Measurements from ENCODE around the gene NEMF. TPM values are rescaled to one million over a fixed set of nuclear protein-coding genes. Genes with fewer than 3 reads are reported as not detected.

Gene NEMF
- total RNA-seq, 1 donor from 2014 or later = 61.5 TPM

DNA sequence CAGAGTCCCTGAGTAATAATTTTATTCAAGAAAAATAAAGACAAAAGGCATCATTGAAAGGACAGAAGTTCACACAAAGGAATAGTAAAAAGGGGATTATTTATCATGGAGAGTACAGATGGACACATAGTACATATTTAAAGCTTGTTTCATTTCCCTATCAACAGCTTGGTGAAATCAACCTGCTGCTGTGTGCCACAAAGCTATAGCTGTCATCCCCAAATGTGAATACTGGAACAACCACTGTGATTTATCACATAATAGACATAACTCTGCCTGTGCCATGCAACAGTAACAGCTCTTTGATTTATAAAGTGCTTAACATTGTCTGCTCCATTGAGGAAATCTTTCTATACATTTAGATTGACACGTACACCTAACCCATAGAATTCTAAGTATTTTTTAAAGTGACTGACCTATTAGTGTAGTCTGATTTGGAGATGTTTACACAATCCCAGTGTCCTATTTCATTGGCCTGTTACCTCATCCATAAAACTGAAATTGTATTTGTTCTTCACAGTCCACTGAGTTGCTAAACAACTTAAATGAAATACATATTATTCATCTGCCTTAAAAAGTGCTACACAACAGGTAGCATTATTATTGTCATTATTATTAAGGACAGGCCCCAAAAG, 3.3 kb downstream of the NEMF start:
- peaks cover 24% of the 10 kb centered on the region for H3K36me3 ChIP-seq (ENCODE audit: insufficient read depth, low read length)
- no peaks in the 10 kb centered on the region for H3K27me3 ChIP-seq (ENCODE audit: insufficient read depth, low read length)
- H2AFZ ChIP-seq (ENCODE audit: low read depth, low read length) = no peak overlapping the region
- no peak for TF ChIP-seq EZH2 (IDR thresholded peaks at IDR 0.05; ENCODE audit: insufficient read depth, low read length)
- TF ChIP-seq, protein P1, sequence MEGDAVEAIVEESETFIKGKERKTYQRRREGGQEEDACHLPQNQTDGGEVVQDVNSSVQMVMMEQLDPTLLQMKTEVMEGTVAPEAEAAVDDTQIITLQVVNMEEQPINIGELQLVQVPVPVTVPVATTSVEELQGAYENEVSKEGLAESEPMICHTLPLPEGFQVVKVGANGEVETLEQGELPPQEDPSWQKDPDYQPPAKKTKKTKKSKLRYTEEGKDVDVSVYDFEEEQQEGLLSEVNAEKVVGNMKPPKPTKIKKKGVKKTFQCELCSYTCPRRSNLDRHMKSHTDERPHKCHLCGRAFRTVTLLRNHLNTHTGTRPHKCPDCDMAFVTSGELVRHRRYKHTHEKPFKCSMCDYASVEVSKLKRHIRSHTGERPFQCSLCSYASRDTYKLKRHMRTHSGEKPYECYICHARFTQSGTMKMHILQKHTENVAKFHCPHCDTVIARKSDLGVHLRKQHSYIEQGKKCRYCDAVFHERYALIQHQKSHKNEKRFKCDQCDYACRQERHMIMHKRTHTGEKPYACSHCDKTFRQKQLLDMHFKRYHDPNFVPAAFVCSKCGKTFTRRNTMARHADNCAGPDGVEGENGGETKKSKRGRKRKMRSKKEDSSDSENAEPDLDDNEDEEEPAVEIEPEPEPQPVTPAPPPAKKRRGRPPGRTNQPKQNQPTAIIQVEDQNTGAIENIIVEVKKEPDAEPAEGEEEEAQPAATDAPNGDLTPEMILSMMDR (IDR thresholded peaks at IDR 0.05; ENCODE audit: insufficient read depth, low read depth, low read length) = no peak
- no peaks in the 10 kb centered on the region for H3K4me1 Mint-ChIP-seq (ENCODE audit: low read depth, unreplicated experiment)
- no peak overlapping the region for H3K4me3 ChIP-seq (ENCODE audit: insufficient read depth, low read depth, low read length)
- H3K9ac ChIP-seq (ENCODE audit: low read length) = no peak overlapping the region
- FAIRE-seq (no peak), DNase-seq (ENCODE audit: low read depth) (no peak)
- no peak overlapping the region for H3K27ac Mint-ChIP-seq (ENCODE audit: unreplicated experiment)
- no peak overlapping the region for H3K4me3 Mint-ChIP-seq (ENCODE audit: unreplicated experiment)
- no peaks in the 10 kb centered on the region for H3K9me3 ChIP-seq (ENCODE audit: insufficient read depth, low read depth, low read length)
- H3K79me2 ChIP-seq (ENCODE audit: insufficient read depth, low read length) = peaks cover 54% of the 10 kb centered on the region
- no peak overlapping the region for H3K27ac ChIP-seq (ENCODE audit: low read depth, low read length)
- H3K36me3 Mint-ChIP-seq (ENCODE audit: low read depth, unreplicated experiment) = peaks cover 5% of the 10 kb centered on the region
- no peaks in the 10 kb centered on the region for H3K9me3 Mint-ChIP-seq (ENCODE audit: unreplicated experiment)
- H4K20me1 ChIP-seq (ENCODE audit: insufficient read depth, low read length) = peaks cover 7% of the 10 kb centered on the region
- H3K4me1 ChIP-seq (ENCODE audit: insufficient read depth, low read length) = no peaks in the 10 kb centered on the region
- no peak overlapping the region for H3K4me2 ChIP-seq (ENCODE audit: low read length)
- no peaks in the 10 kb centered on the region for H3K27me3 Mint-ChIP-seq (ENCODE audit: low read depth, unreplicated experiment)

DNA sequence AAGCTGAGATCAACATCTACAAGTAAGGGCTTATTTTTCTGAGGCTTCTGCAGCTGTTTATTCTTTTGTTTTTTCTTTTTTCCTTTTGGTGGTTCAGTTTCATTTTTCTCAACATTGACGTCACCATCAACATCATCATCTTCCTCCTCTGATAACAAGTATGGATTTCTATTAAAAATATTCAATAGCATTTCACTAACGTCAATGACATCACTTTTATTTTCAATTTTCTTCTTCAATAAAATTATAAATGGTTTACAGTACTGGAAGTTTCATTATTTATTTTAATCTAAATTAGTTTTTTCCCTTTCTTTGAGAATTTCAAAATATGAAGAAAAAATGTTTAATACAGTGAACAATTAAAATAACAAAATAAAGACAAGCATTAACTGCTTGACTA, 23.9 kb downstream of the NEMF start:
- DNase-seq (ENCODE audit: low read depth) (no peak), FAIRE-seq (no peak)

DNA sequence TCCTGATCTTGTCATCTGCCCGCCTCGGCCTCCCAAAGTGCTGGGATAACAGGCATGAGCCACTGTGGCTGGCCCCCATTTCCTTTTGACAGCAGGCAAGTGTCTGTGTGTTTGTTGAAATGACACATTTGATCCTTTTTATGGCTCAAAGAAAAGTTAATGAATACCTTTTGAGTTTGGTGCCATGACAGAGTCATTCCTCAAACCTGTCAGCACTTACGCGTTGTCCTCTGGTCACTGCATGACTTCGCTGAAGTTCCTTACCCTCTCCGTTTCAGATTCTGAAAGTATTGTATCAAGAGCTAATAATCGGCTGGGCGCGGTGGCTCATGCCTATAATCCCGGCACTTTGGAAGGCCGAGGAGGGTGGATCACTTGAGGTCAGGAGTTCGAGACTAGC, 32.4 kb downstream of the NEMF start:
- Mint-ChIP-seq H3K36me3 (ENCODE audit: low read depth, unreplicated experiment) (peaks cover 39% of the 10 kb centered on the region), H3K9me3 (ENCODE audit: unreplicated experiment) (no peaks in the 10 kb centered on the region), H3K4me3 (ENCODE audit: unreplicated experiment) (no peak overlapping the region), H3K4me1 (ENCODE audit: low read depth, unreplicated experiment) (no peaks in the 10 kb centered on the region), H3K27ac (ENCODE audit: unreplicated experiment) (no peak overlapping the region), H3K27me3 (ENCODE audit: low read depth, unreplicated experiment) (no peaks in the 10 kb centered on the region)
- Histone ChIP-seq H3K79me2 (ENCODE audit: insufficient read depth, low read length) (no peaks in the 10 kb centered on the region), H3K9ac (ENCODE audit: low read length) (no peak overlapping the region), H3K4me2 (ENCODE audit: low read length) (no peak overlapping the region), H3K27me3 (ENCODE audit: insufficient read depth, low read length) (no peaks in the 10 kb centered on the region), H2AFZ (ENCODE audit: low read depth, low read length) (no peak overlapping the region), H4K20me1 (ENCODE audit: insufficient read depth, low read length) (no peaks in the 10 kb centered on the region), H3K4me1 (ENCODE audit: insufficient read depth, low read length) (no peaks in the 10 kb centered on the region), H3K27ac (ENCODE audit: low read depth, low read length) (no peak overlapping the region), H3K36me3 (ENCODE audit: insufficient read depth, low read length) (peaks cover 45% of the 10 kb centered on the region), H3K9me3 (ENCODE audit: insufficient read depth, low read depth, low read length) (no peaks in the 10 kb centered on the region), H3K4me3 (ENCODE audit: insufficient read depth, low read depth, low read length) (no peak overlapping the region)
- TF ChIP-seq, protein P1 (IDR thresholded peaks at IDR 0.05; ENCODE audit: insufficient read depth, low read depth, low read length) = no peak
- TF ChIP-seq EZH2 (IDR thresholded peaks at IDR 0.05; ENCODE audit: insufficient read depth, low read length) = no peak
- DNase-seq (ENCODE audit: low read depth) = no peak
- no peak for FAIRE-seq

More for the DNA sequence above, 23.9 kb downstream of the NEMF start:
- Histone ChIP-seq H3K27me3 (ENCODE audit: insufficient read depth, low read length) (no peaks in the 10 kb centered on the region), H3K9ac (ENCODE audit: low read length) (no peak overlapping the region), H3K79me2 (ENCODE audit: insufficient read depth, low read length) (peaks cover 3% of the 10 kb centered on the region), H3K4me1 (ENCODE audit: insufficient read depth, low read length) (no peaks in the 10 kb centered on the region), H3K9me3 (ENCODE audit: insufficient read depth, low read depth, low read length) (no peaks in the 10 kb centered on the region), H2AFZ (ENCODE audit: low read depth, low read length) (no peak overlapping the region), H3K4me3 (ENCODE audit: insufficient read depth, low read depth, low read length) (no peak overlapping the region), H4K20me1 (ENCODE audit: insufficient read depth, low read length) (peaks cover 7% of the 10 kb centered on the region), H3K27ac (ENCODE audit: low read depth, low read length) (no peak overlapping the region), H3K4me2 (ENCODE audit: low read length) (no peak overlapping the region), H3K36me3 (ENCODE audit: insufficient read depth, low read length) (peaks cover 72% of the 10 kb centered on the region)
- H3K27ac Mint-ChIP-seq (ENCODE audit: unreplicated experiment) = no peak overlapping the region
- no peak overlapping the region for H3K4me3 Mint-ChIP-seq (ENCODE audit: unreplicated experiment)
- no peaks in the 10 kb centered on the region for H3K9me3 Mint-ChIP-seq (ENCODE audit: unreplicated experiment)
- TF ChIP-seq, protein P1 (IDR thresholded peaks at IDR 0.05; ENCODE audit: insufficient read depth, low read depth, low read length) = no peak
- no peak for TF ChIP-seq EZH2 (IDR thresholded peaks at IDR 0.05; ENCODE audit: insufficient read depth, low read length)
- no peaks in the 10 kb centered on the region for H3K27me3 Mint-ChIP-seq (ENCODE audit: low read depth, unreplicated experiment)
- H3K36me3 Mint-ChIP-seq (ENCODE audit: low read depth, unreplicated experiment) = peaks cover 12% of the 10 kb centered on the region
- no peaks in the 10 kb centered on the region for H3K4me1 Mint-ChIP-seq (ENCODE audit: low read depth, unreplicated experiment)
